ENCODE data around the gene MAGI2. TPM values are rescaled to one million over a fixed set of nuclear protein-coding genes. Genes with fewer than 3 reads are reported as not detected.
A peak's percentile ranks its signal among the peaks of the same experiment; 100 is the strongest.

Gene MAGI2
- total and polyA plus RNA-seq, 4 donors: 43.4 to 61.3 (median 50.1) TPM

GRCh38 chr7:78080811-78081210 is 1372.7 kb downstream of the MAGI2 start:
- H3K4me1 ChIP-seq (ENCODE audit: control insufficient read depth, insufficient read depth, low read length): no peaks in the 10 kb centered on the region
- H3K27ac ChIP-seq (ENCODE audit: low read depth, low read length): no peak overlapping the region
- H3K9me3 ChIP-seq (ENCODE audit: control insufficient read depth, insufficient read depth, low read length): no peaks in the 10 kb centered on the region
- H3K27me3 ChIP-seq (ENCODE audit: control insufficient read depth, insufficient read depth, low read length): no peaks in the 10 kb centered on the region
- WGBS (ENCODE audit: insufficient coverage): 73% methylated on average over 3 of the region's 4 CpGs
- no peak overlapping the region for H3K4me3 ChIP-seq (ENCODE audit: low read depth, low read length)
- peak in 1 of 6 donors; percentile 57 for DNase-seq (ENCODE audit: low read depth in 4 of 6, low spot score in 6 of 6)
- H3K36me3 ChIP-seq (ENCODE audit: control insufficient read depth, insufficient read depth, low read length): no peaks in the 10 kb centered on the region

GRCh38 chr7:78080241-78080640 is 1373.2 kb downstream of the MAGI2 start:
- DNase-seq (ENCODE audit: low read depth in 4 of 6, low spot score in 6 of 6): no peak
- H3K27ac ChIP-seq (ENCODE audit: low read depth, low read length): no peak overlapping the region
- H3K9me3 ChIP-seq (ENCODE audit: control insufficient read depth, insufficient read depth, low read length): no peaks in the 10 kb centered on the region
- H3K36me3 ChIP-seq (ENCODE audit: control insufficient read depth, insufficient read depth, low read length): no peaks in the 10 kb centered on the region
- no peaks in the 10 kb centered on the region for H3K27me3 ChIP-seq (ENCODE audit: control insufficient read depth, insufficient read depth, low read length)
- H3K4me1 ChIP-seq (ENCODE audit: control insufficient read depth, insufficient read depth, low read length): no peaks in the 10 kb centered on the region
- H3K4me3 ChIP-seq (ENCODE audit: low read depth, low read length): no peak overlapping the region
- 40% methylated on average over 1 of the region's 2 CpGs for WGBS (ENCODE audit: insufficient coverage)

- Histone ChIP-seq H3K4me1 (ENCODE audit: control insufficient read depth, insufficient read depth, low read length) (peaks cover 4% of the 10 kb centered on the region), H3K9me3 (ENCODE audit: control insufficient read depth, insufficient read depth, low read length) (no peaks in the 10 kb centered on the region), H3K36me3 (ENCODE audit: control insufficient read depth, insufficient read depth, low read length) (no peaks in the 10 kb centered on the region), H3K27me3 (ENCODE audit: control insufficient read depth, insufficient read depth, low read length) (no peaks in the 10 kb centered on the region), H3K4me3 (ENCODE audit: low read depth, low read length) (no peak overlapping the region), H3K27ac (ENCODE audit: low read depth, low read length) (no peak overlapping the region)
- no peak for DNase-seq (ENCODE audit: low read depth in 4 of 6, low spot score in 6 of 6)
- 100% methylated on average over 1 of the region's 3 CpGs for WGBS (ENCODE audit: insufficient coverage)
Observed at GRCh38 chr7:78074713-78075112, 1378.8 kb downstream of the MAGI2 start.

- Histone ChIP-seq H3K4me3 (ENCODE audit: low read depth, low read length) (no peak overlapping the region), H3K27me3 (ENCODE audit: control insufficient read depth, insufficient read depth, low read length) (no peaks in the 10 kb centered on the region), H3K36me3 (ENCODE audit: control insufficient read depth, insufficient read depth, low read length) (peaks cover 3% of the 10 kb centered on the region), H3K9me3 (ENCODE audit: control insufficient read depth, insufficient read depth, low read length) (no peaks in the 10 kb centered on the region), H3K4me1 (ENCODE audit: control insufficient read depth, insufficient read depth, low read length) (peaks cover 4% of the 10 kb centered on the region), H3K27ac (ENCODE audit: low read depth, low read length) (no peak overlapping the region)
- DNase-seq (ENCODE audit: low read depth in 4 of 6, low spot score in 6 of 6): peak in 1 of 6 donors; percentile 71
- WGBS (ENCODE audit: insufficient coverage): no CpG with 5 or more reads among the region's 9 CpGs
Observed at GRCh38 chr7:78073609-78074382, 1379.7 kb downstream of the MAGI2 start.

- Histone ChIP-seq H3K4me1 (ENCODE audit: control insufficient read depth, insufficient read depth, low read length) (peaks cover 4% of the 10 kb centered on the region), H3K9me3 (ENCODE audit: control insufficient read depth, insufficient read depth, low read length) (no peaks in the 10 kb centered on the region), H3K27ac (ENCODE audit: low read depth, low read length) (no peak overlapping the region), H3K4me3 (ENCODE audit: low read depth, low read length) (no peak overlapping the region), H3K36me3 (ENCODE audit: control insufficient read depth, insufficient read depth, low read length) (peaks cover 3% of the 10 kb centered on the region), H3K27me3 (ENCODE audit: control insufficient read depth, insufficient read depth, low read length) (no peaks in the 10 kb centered on the region)
- DNase-seq (ENCODE audit: low read depth in 4 of 6, low spot score in 6 of 6): no peak
Observed at GRCh38 chr7:78072201-78072590, 1381.3 kb downstream of the MAGI2 start.

- 100% methylated on average over 3 of the region's 13 CpGs for WGBS (ENCODE audit: insufficient coverage)
- H3K4me3 ChIP-seq (ENCODE audit: low read depth, low read length): no peak overlapping the region
- peaks cover 4% of the 10 kb centered on the region for H3K4me1 ChIP-seq (ENCODE audit: control insufficient read depth, insufficient read depth, low read length)
- H3K36me3 ChIP-seq (ENCODE audit: control insufficient read depth, insufficient read depth, low read length): peaks cover 3% of the 10 kb centered on the region
- DNase-seq (ENCODE audit: low read depth in 4 of 6, low spot score in 6 of 6): no peak
- H3K9me3 ChIP-seq (ENCODE audit: control insufficient read depth, insufficient read depth, low read length): no peaks in the 10 kb centered on the region
- H3K27me3 ChIP-seq (ENCODE audit: control insufficient read depth, insufficient read depth, low read length): no peaks in the 10 kb centered on the region
- no peak overlapping the region for H3K27ac ChIP-seq (ENCODE audit: low read depth, low read length)
Observed at GRCh38 chr7:78071491-78072200, 1381.8 kb downstream of the MAGI2 start.

- WGBS (ENCODE audit: insufficient coverage): 92% methylated on average over 2 of the region's 4 CpGs
- no peak overlapping the region for H3K4me3 ChIP-seq (ENCODE audit: low read depth, low read length)
- H3K27ac ChIP-seq (ENCODE audit: low read depth, low read length): no peak overlapping the region
- peaks cover 3% of the 10 kb centered on the region for H3K36me3 ChIP-seq (ENCODE audit: control insufficient read depth, insufficient read depth, low read length)
- no peak for DNase-seq (ENCODE audit: low read depth in 4 of 6, low spot score in 6 of 6)
- H3K9me3 ChIP-seq (ENCODE audit: control insufficient read depth, insufficient read depth, low read length): no peaks in the 10 kb centered on the region
- no peaks in the 10 kb centered on the region for H3K4me1 ChIP-seq (ENCODE audit: control insufficient read depth, insufficient read depth, low read length)
- no peaks in the 10 kb centered on the region for H3K27me3 ChIP-seq (ENCODE audit: control insufficient read depth, insufficient read depth, low read length)
Observed at GRCh38 chr7:78066599-78066998, 1386.9 kb downstream of the MAGI2 start.

GRCh38 chr7:78063758-78064157 is 1389.7 kb downstream of the MAGI2 start:
- Histone ChIP-seq H3K4me1 (ENCODE audit: control insufficient read depth, insufficient read depth, low read length) (no peaks in the 10 kb centered on the region), H3K9me3 (ENCODE audit: control insufficient read depth, insufficient read depth, low read length) (no peaks in the 10 kb centered on the region), H3K27me3 (ENCODE audit: control insufficient read depth, insufficient read depth, low read length) (no peaks in the 10 kb centered on the region), H3K27ac (ENCODE audit: low read depth, low read length) (no peak overlapping the region), H3K4me3 (ENCODE audit: low read depth, low read length) (no peak overlapping the region), H3K36me3 (ENCODE audit: control insufficient read depth, insufficient read depth, low read length) (no peaks in the 10 kb centered on the region)
- DNase-seq (ENCODE audit: low read depth in 4 of 6, low spot score in 6 of 6): no peak

GRCh38 chr7:78062214-78062613 is 1391.3 kb downstream of the MAGI2 start:
- 100% methylated on average over 1 of the region's 3 CpGs for WGBS (ENCODE audit: insufficient coverage)
- H3K27me3 ChIP-seq (ENCODE audit: control insufficient read depth, insufficient read depth, low read length): no peaks in the 10 kb centered on the region
- no peak overlapping the region for H3K4me3 ChIP-seq (ENCODE audit: low read depth, low read length)
- no peak overlapping the region for H3K27ac ChIP-seq (ENCODE audit: low read depth, low read length)
- H3K4me1 ChIP-seq (ENCODE audit: control insufficient read depth, insufficient read depth, low read length): no peaks in the 10 kb centered on the region
- DNase-seq (ENCODE audit: low read depth in 4 of 6, low spot score in 6 of 6): no peak
- H3K36me3 ChIP-seq (ENCODE audit: control insufficient read depth, insufficient read depth, low read length): no peaks in the 10 kb centered on the region
- no peaks in the 10 kb centered on the region for H3K9me3 ChIP-seq (ENCODE audit: control insufficient read depth, insufficient read depth, low read length)

GRCh38 chr7:78057571-78057970 is 1395.9 kb downstream of the MAGI2 start:
- DNase-seq (ENCODE audit: low read depth in 4 of 6, low spot score in 6 of 6): no peak
- no peaks in the 10 kb centered on the region for H3K9me3 ChIP-seq (ENCODE audit: control insufficient read depth, insufficient read depth, low read length)
- no peaks in the 10 kb centered on the region for H3K36me3 ChIP-seq (ENCODE audit: control insufficient read depth, insufficient read depth, low read length)
- H3K4me1 ChIP-seq (ENCODE audit: control insufficient read depth, insufficient read depth, low read length): no peaks in the 10 kb centered on the region
- H3K27me3 ChIP-seq (ENCODE audit: control insufficient read depth, insufficient read depth, low read length): no peaks in the 10 kb centered on the region
- no peak overlapping the region for H3K27ac ChIP-seq (ENCODE audit: low read depth, low read length)
- no peak overlapping the region for H3K4me3 ChIP-seq (ENCODE audit: low read depth, low read length)

All from spinal cord (tissue), 10 donors.